Measurements from ENCODE around the gene CSTB. TPM values are rescaled to one million over a fixed set of nuclear protein-coding genes. Genes with fewer than 3 reads are reported as not detected.

The CSTB gene
- total and polyA plus RNA-seq, 7 experiments from 2014 or later, result 14.7 to 66.5 (median 37.9) TPM

GRCh38 chr21:43770066-43770655 is 5.9 kb downstream of the CSTB start:
- DNase-seq (no peak), ATAC-seq (no peak)
- Histone ChIP-seq H3K4me1 (ENCODE audit: control insufficient read depth in 2 of 2, insufficient read depth in 2 of 2, low read length in 2 of 2) (peaks cover 4 to 6% of the 10 kb centered on the region in 2 donors), H3K27ac (ENCODE audit: low read depth, low read length) (no peak overlapping the region), H3K36me3 (ENCODE audit: control insufficient read depth in 2 of 3, insufficient read depth in 3 of 3, low read length in 3 of 3) (peaks cover 0 to 18% (median 0%) of the 10 kb centered on the region in 3 experiments), H3K4me3 (ENCODE audit: low read length) (no peak overlapping the region), H3K9me3 (ENCODE audit: control insufficient read depth in 2 of 3, low read length in 3 of 3) (no peaks in the 10 kb centered on the region), H3K27me3 (ENCODE audit: control insufficient read depth in 2 of 2, insufficient read depth in 2 of 2, low read length in 2 of 2) (no peaks in the 10 kb centered on the region)
- H3K4me3 Mint-ChIP-seq, result no peak overlapping the region
- H3K36me3 Mint-ChIP-seq, result peaks cover 5 to 21% (median 12%) of the 10 kb centered on the region in 5 donors
- intact Hi-C loops (cut with micrococcal nuclease), result loop anchor here in 1 of 2 donors (10.0 kb wide), 1 partner anchor 105 kb away; no protein-coding TSS in a partner anchor
- H3K4me1 Mint-ChIP-seq, result peaks cover 19 to 29% (median 19%) of the 10 kb centered on the region in 7 donors
- CTCF ChIA-PET, result no interaction called here
- no peaks in the 10 kb centered on the region for H3K9me3 Mint-ChIP-seq
- POLR2A ChIA-PET, result interaction anchor here (1.3 kb wide), 1 partner anchor 20 kb away, joined by 3 read pairs; the partner anchor contains the start of gene RRP1
- no peaks in the 10 kb centered on the region for H3K27me3 Mint-ChIP-seq
- H3K27ac Mint-ChIP-seq, result no peak overlapping the region

GRCh38 chr21:43769325-43769958 is 6.7 kb downstream of the CSTB start:
- Mint-ChIP-seq H3K27me3 (no peaks in the 10 kb centered on the region), H3K4me1 (peaks cover 12 to 24% (median 16%) of the 10 kb centered on the region in 7 donors), H3K27ac (no peak overlapping the region), H3K9me3 (no peaks in the 10 kb centered on the region), H3K36me3 (peaks cover 5 to 21% (median 12%) of the 10 kb centered on the region in 5 donors), H3K4me3 (no peak overlapping the region)
- H3K36me3 ChIP-seq (ENCODE audit: control insufficient read depth in 2 of 3, insufficient read depth in 3 of 3, low read length in 3 of 3), result peaks cover 0 to 18% (median 0%) of the 10 kb centered on the region in 3 experiments
- ATAC-seq (no peak), DNase-seq (no peak)
- no peak overlapping the region for H3K4me3 ChIP-seq (ENCODE audit: low read length)
- intact Hi-C loops (cut with micrococcal nuclease), result no loop called here
- no peaks in the 10 kb centered on the region for H3K4me1 ChIP-seq (ENCODE audit: control insufficient read depth in 2 of 2, insufficient read depth in 2 of 2, low read length in 2 of 2)
- CTCF ChIA-PET, result no interaction called here
- no peaks in the 10 kb centered on the region for H3K9me3 ChIP-seq (ENCODE audit: control insufficient read depth in 2 of 3, low read length in 3 of 3)
- no peak overlapping the region for H3K27ac ChIP-seq (ENCODE audit: low read depth, low read length)
- POLR2A ChIA-PET, result interaction anchor here (1.3 kb wide), 1 partner anchor 20 kb away, joined by 3 read pairs; the partner anchor contains the start of gene RRP1
- H3K27me3 ChIP-seq (ENCODE audit: control insufficient read depth in 2 of 2, insufficient read depth in 2 of 2, low read length in 2 of 2), result no peaks in the 10 kb centered on the region

GRCh38 chr21:43768868-43769167 is 7.3 kb downstream of the CSTB start:
- no peak for DNase-seq
- H3K27me3 Mint-ChIP-seq, result no peaks in the 10 kb centered on the region
- no peaks in the 10 kb centered on the region for H3K27me3 ChIP-seq (ENCODE audit: control insufficient read depth in 2 of 2, insufficient read depth in 2 of 2, low read length in 2 of 2)
- H3K36me3 ChIP-seq (ENCODE audit: control insufficient read depth in 2 of 3, insufficient read depth in 3 of 3, low read length in 3 of 3), result peaks cover 0 to 12% (median 0%) of the 10 kb centered on the region in 3 experiments
- intact Hi-C loops (cut with micrococcal nuclease), result no loop called here
- no peak overlapping the region for H3K4me3 ChIP-seq (ENCODE audit: low read length)
- H3K36me3 Mint-ChIP-seq, result peaks cover 4 to 16% (median 12%) of the 10 kb centered on the region in 5 donors
- no peak overlapping the region for H3K27ac ChIP-seq (ENCODE audit: low read depth, low read length)
- H3K9me3 ChIP-seq (ENCODE audit: control insufficient read depth in 2 of 3, low read length in 3 of 3), result no peaks in the 10 kb centered on the region
- POLR2A ChIA-PET, result no interaction called here
- H3K9me3 Mint-ChIP-seq, result no peaks in the 10 kb centered on the region
- H3K4me1 ChIP-seq (ENCODE audit: control insufficient read depth in 2 of 2, insufficient read depth in 2 of 2, low read length in 2 of 2), result no peaks in the 10 kb centered on the region
- no peak overlapping the region for H3K27ac Mint-ChIP-seq
- H3K4me1 Mint-ChIP-seq, result peaks cover 6 to 19% (median 12%) of the 10 kb centered on the region in 7 donors
- ATAC-seq, result no peak
- H3K4me3 Mint-ChIP-seq, result no peak overlapping the region
- CTCF ChIA-PET, result no interaction called here

GRCh38 chr21:43767984-43768867 is 7.9 kb downstream of the CSTB start:
- POLR2A ChIA-PET, result no interaction called here
- Mint-ChIP-seq H3K9me3 (no peaks in the 10 kb centered on the region), H3K27ac (no peak overlapping the region), H3K4me3 (no peak overlapping the region), H3K4me1 (peaks cover 0 to 13% (median 7%) of the 10 kb centered on the region in 7 donors), H3K27me3 (no peaks in the 10 kb centered on the region), H3K36me3 (peaks cover under 1 to 12% (median 10%) of the 10 kb centered on the region in 5 donors)
- CTCF ChIA-PET, result no interaction called here
- H3K4me1 ChIP-seq (ENCODE audit: control insufficient read depth in 2 of 2, insufficient read depth in 2 of 2, low read length in 2 of 2), result no peaks in the 10 kb centered on the region
- no peaks in the 10 kb centered on the region for H3K27me3 ChIP-seq (ENCODE audit: control insufficient read depth in 2 of 2, insufficient read depth in 2 of 2, low read length in 2 of 2)
- intact Hi-C loops (cut with micrococcal nuclease), result no loop called here
- ATAC-seq (peak; percentile 50), DNase-seq (no peak)
- no peaks in the 10 kb centered on the region for H3K9me3 ChIP-seq (ENCODE audit: control insufficient read depth in 2 of 3, low read length in 3 of 3)
- H3K4me3 ChIP-seq (ENCODE audit: low read length), result no peak overlapping the region
- peaks cover 0 to 9% (median 0%) of the 10 kb centered on the region in 3 experiments for H3K36me3 ChIP-seq (ENCODE audit: control insufficient read depth in 2 of 3, insufficient read depth in 3 of 3, low read length in 3 of 3)
- H3K27ac ChIP-seq (ENCODE audit: low read depth, low read length), result no peak overlapping the region

GRCh38 chr21:43767498-43767983 is 8.6 kb downstream of the CSTB start:
- H3K27me3 ChIP-seq (ENCODE audit: control insufficient read depth in 2 of 2, insufficient read depth in 2 of 2, low read length in 2 of 2), result no peaks in the 10 kb centered on the region
- ChIA-PET POLR2A (no interaction called here), CTCF (no interaction called here)
- peaks cover 0 to 12% (median 5%) of the 10 kb centered on the region in 7 donors for H3K4me1 Mint-ChIP-seq
- no peaks in the 10 kb centered on the region for H3K9me3 Mint-ChIP-seq
- no peak overlapping the region for H3K4me3 ChIP-seq (ENCODE audit: low read length)
- no peaks in the 10 kb centered on the region for H3K9me3 ChIP-seq (ENCODE audit: control insufficient read depth in 2 of 3, low read length in 3 of 3)
- no peak for DNase-seq
- no peaks in the 10 kb centered on the region for H3K27me3 Mint-ChIP-seq
- peak overlapping the region in 1 of 9 donors; percentile 44 for H3K27ac Mint-ChIP-seq
- ATAC-seq, result no peak
- H3K36me3 Mint-ChIP-seq, result peaks cover 0 to 12% (median 10%) of the 10 kb centered on the region in 5 donors
- no peak overlapping the region for H3K4me3 Mint-ChIP-seq
- intact Hi-C loops (cut with micrococcal nuclease), result no loop called here
- H3K4me1 ChIP-seq (ENCODE audit: control insufficient read depth in 2 of 2, insufficient read depth in 2 of 2, low read length in 2 of 2), result no peaks in the 10 kb centered on the region
- H3K36me3 ChIP-seq (ENCODE audit: control insufficient read depth in 2 of 3, insufficient read depth in 3 of 3, low read length in 3 of 3), result peaks cover 0 to 9% (median 0%) of the 10 kb centered on the region in 3 experiments
- no peak overlapping the region for H3K27ac ChIP-seq (ENCODE audit: low read depth, low read length)

DNA sequence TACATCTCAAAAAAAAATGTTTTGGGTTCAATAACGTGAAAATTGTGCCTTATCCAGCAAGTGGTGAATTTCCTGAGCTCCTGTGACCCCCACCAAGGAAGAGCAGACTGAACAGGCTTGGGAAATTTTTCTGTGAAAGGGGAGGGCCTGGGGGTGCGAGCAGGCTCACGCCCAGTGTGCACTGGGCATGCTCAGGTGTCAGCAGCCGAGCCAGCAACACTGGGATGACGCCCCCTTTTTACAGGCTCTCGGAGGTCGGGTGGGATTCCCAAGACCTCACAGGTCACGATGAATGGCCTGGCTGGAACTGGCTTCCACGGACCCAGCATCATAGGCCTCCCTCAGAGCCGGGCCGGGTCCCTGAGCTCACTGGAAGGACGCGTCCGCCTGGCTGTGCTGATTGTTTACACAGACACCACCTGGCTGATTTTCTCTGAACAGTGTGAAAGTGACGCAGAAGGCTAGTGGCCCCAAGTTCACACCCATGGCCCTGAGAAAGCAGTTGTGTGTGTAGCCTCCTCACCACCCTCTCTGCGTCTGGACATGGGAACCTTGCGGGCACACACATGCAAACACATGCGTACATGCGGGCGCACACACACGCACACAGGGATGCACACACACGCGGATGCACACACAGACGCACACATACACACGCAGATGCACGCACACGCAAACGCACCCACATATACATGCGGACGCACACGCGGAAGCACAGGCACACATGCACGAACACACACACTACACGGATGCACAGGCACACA is 9.2 kb downstream of the CSTB start:
- intact Hi-C loops (cut with micrococcal nuclease), result no loop called here
- no peak overlapping the region for H3K4me3 Mint-ChIP-seq
- H3K27ac Mint-ChIP-seq, result peak overlapping the region in 2 of 9 donors; percentile 44 to 58
- Histone ChIP-seq H3K27ac (ENCODE audit: low read depth, low read length) (no peak overlapping the region), H3K36me3 (ENCODE audit: control insufficient read depth in 2 of 3, insufficient read depth in 3 of 3, low read length in 3 of 3) (peaks cover 0 to 12% (median 0%) of the 10 kb centered on the region in 3 experiments), H3K9me3 (ENCODE audit: control insufficient read depth in 2 of 3, low read length in 3 of 3) (no peaks in the 10 kb centered on the region), H3K27me3 (ENCODE audit: control insufficient read depth in 2 of 2, insufficient read depth in 2 of 2, low read length in 2 of 2) (no peaks in the 10 kb centered on the region), H3K4me1 (ENCODE audit: control insufficient read depth in 2 of 2, insufficient read depth in 2 of 2, low read length in 2 of 2) (no peaks in the 10 kb centered on the region), H3K4me3 (ENCODE audit: low read length) (no peak overlapping the region)
- H3K4me1 Mint-ChIP-seq, result peaks cover 0 to 12% (median 5%) of the 10 kb centered on the region in 7 donors
- ATAC-seq (no peak), DNase-seq (no peak)
- no peaks in the 10 kb centered on the region for H3K27me3 Mint-ChIP-seq
- H3K9me3 Mint-ChIP-seq, result no peaks in the 10 kb centered on the region
- H3K36me3 Mint-ChIP-seq, result peaks cover 0 to 12% (median 9%) of the 10 kb centered on the region in 5 donors
- ChIA-PET CTCF (no interaction called here), POLR2A (interaction anchor here (0.7 kb wide), 1 partner anchor 10 kb away, joined by 3 read pairs; no protein-coding TSS in a partner anchor)
